ENCODE data around the gene CHMP2A. TPM values are rescaled to one million over a fixed set of nuclear protein-coding genes. Genes with fewer than 3 reads are reported as not detected.

Gene CHMP2A
- total RNA-seq, 4 donors from 2014 or later, result 90.0 to 146 (median 128) TPM

DNA sequence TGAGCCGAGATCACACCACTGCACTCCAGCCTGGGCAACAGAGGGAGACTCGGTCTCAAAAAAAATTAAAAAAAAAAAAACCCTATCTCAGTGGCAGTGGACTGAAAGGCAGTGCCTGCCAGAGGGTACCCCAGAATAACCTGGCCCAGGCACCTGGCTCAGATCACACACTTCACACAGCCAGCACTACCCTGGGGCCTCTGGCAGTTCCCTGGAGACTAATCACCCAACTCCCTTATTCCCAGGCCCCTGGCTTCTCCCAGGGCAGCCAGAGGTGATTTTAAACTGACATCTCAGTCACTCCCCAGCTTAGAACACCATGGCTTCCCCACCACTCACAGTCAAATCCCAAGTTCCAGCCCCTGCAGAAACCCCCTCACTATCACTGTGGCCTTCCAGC, 39.6 kb downstream of the CHMP2A start:
- H3K36me3 ChIP-seq, result peaks cover 0 to 42% (median 12%) of the 10 kb centered on the region in 3 donors
- H3K27me3 ChIP-seq, result no peaks in the 10 kb centered on the region
- no peak for TF ChIP-seq EP300 (IDR thresholded peaks at IDR 0.05)
- TF ChIP-seq, protein P1, sequence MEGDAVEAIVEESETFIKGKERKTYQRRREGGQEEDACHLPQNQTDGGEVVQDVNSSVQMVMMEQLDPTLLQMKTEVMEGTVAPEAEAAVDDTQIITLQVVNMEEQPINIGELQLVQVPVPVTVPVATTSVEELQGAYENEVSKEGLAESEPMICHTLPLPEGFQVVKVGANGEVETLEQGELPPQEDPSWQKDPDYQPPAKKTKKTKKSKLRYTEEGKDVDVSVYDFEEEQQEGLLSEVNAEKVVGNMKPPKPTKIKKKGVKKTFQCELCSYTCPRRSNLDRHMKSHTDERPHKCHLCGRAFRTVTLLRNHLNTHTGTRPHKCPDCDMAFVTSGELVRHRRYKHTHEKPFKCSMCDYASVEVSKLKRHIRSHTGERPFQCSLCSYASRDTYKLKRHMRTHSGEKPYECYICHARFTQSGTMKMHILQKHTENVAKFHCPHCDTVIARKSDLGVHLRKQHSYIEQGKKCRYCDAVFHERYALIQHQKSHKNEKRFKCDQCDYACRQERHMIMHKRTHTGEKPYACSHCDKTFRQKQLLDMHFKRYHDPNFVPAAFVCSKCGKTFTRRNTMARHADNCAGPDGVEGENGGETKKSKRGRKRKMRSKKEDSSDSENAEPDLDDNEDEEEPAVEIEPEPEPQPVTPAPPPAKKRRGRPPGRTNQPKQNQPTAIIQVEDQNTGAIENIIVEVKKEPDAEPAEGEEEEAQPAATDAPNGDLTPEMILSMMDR (IDR thresholded peaks at IDR 0.05), result no peak
- no peak for TF ChIP-seq POLR2A (IDR thresholded peaks at IDR 0.05)
- H3K4me3 ChIP-seq, result no peak overlapping the region
- DNase-seq (ENCODE audit: low spot score in 2 of 2), result no peak
- peaks cover 3 to 58% (median 19%) of the 10 kb centered on the region in 4 donors for H3K4me1 ChIP-seq
- WGBS, 2 donors, result 89 to 95% methylated on average over 2 of the region's 2 CpGs
- no peaks in the 10 kb centered on the region for H3K9me3 ChIP-seq
- H3K27ac ChIP-seq, result no peak overlapping the region

DNA sequence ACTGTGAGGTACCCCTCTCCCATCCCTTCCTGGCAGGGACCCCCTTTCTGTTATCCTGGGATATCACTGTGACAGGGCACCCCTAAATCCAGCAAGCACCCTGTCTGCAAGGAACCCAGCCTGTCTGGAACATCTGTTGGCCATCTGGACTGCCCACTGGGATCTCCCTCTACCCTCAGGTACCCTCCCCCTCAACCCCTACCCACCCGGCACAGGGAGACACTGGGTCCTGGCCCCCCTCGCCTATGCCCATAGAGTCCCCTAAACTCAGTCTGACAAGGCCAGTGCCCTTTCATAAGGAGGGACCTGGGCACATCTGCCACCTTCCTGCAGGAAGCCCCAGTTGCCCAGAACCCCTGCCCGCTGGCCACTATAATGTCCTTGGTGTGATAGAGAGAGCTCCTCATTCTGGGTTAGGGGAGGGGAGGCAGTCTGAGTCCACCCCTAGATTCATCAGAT, 40.3 kb downstream of the CHMP2A start:
- Histone ChIP-seq H3K4me1 (peaks cover 3 to 56% (median 18%) of the 10 kb centered on the region in 4 donors), H3K27ac (peak overlapping the region in 2 of 4 donors; percentile 74), H3K9me3 (no peaks in the 10 kb centered on the region), H3K4me3 (peak overlapping the region; percentile 17 to 50 (median 36)), H3K27me3 (no peaks in the 10 kb centered on the region), H3K36me3 (peaks cover 0 to 42% (median 12%) of the 10 kb centered on the region in 3 donors)
- DNase-seq (ENCODE audit: low spot score in 2 of 2), result no peak
- TF ChIP-seq, protein P1 (IDR thresholded peaks at IDR 0.05), result no peak
- TF ChIP-seq POLR2A (IDR thresholded peaks at IDR 0.05) (no peak), EP300 (IDR thresholded peaks at IDR 0.05) (no peak)
- 73 to 90% methylated on average over 1 to 3 of the region's 3 CpGs for WGBS, 2 donors

DNA sequence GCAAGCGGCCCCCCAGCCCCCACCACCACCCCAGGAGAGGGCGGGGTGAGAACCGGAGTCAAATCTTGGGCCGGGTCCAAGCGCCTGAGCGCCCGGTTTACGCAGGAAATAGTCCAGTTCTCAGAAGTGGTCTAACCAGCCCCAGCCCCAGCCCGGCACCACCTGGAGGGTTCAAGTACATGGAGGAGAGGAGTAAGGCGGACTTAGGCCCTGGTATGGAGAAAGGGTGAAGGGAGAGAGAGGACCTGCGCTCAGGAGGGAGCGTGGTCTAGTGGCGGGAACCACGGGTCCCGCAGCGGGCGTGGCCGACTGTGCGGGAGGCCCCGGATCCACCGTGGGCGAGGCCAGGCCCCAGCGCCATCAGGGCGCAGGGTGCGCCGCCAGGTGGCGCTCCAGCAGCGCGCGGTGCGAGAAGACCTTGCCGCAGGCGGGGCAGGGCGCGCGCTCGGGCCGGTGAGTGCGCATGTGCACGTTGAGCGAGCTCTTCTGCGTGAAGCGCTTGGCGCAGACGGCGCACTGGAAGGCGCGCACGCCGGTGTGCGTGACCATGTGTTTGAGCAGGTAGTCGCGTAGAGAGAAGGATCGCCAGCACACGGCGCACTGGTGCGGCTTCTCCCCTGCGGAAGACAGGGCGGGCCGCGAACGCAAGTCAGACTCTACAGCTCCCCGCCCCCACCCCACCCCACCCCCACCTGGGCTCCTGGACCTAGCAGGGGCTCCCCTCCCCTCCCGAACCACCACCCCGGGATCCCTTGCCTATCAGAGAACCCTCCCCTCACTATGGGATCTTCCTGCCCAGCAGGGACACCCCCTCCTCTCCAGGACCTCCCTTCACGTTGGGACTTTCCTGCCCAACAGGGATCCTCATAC, 41.0 kb downstream of the CHMP2A start:
- Histone ChIP-seq H3K4me1 (peaks cover 3 to 56% (median 18%) of the 10 kb centered on the region in 4 donors), H3K27me3 (no peaks in the 10 kb centered on the region), H3K9me3 (no peaks in the 10 kb centered on the region), H3K4me3 (peak overlapping the region; percentile 17 to 50 (median 36)), H3K27ac (peak overlapping the region; percentile 8 to 74 (median 68)), H3K36me3 (peaks cover 0 to 42% (median 12%) of the 10 kb centered on the region in 3 donors)
- DNase-seq (ENCODE audit: low spot score in 2 of 2), result peak; percentile 54 to 64
- TF ChIP-seq, protein P1 (IDR thresholded peaks at IDR 0.05), result peak; percentile 81 to 96 (median 91)
- no peak for TF ChIP-seq EP300 (IDR thresholded peaks at IDR 0.05)
- 20 to 24% methylated on average over 62 to 65 of the region's 66 CpGs for WGBS, 2 donors

DNA sequence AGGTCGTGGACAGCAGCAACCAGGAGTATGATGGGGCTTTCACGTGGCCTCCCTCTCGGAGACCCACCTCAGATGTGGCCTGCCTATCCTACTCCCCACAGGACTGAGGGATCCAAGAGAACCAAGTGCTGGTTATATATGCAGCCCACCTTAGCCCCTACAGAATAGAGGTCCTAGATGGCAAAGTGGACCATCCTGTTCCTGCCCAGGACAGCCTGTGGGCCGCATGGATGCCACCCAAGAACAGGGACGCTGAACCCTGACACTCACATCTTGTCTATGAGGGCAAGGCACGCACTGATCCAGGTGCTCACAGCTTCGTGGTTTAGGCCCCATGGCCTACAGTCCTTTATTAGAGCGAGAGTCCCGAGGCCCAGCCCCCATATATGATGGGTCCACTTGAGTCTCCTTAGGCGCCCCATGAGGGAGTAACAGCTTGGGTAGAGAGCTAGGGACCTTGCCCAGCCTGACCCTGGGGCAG, 41.7 kb downstream of the CHMP2A start:
- DNase-seq (ENCODE audit: low spot score in 2 of 2), result no peak
- peaks cover 3 to 49% (median 11%) of the 10 kb centered on the region in 4 donors for H3K4me1 ChIP-seq
- 82 to 85% methylated on average over 10 of the region's 10 CpGs for WGBS, 2 donors
- H3K27me3 ChIP-seq, result no peaks in the 10 kb centered on the region
- H3K27ac ChIP-seq, result peak overlapping the region in 3 of 4 donors; percentile 62 to 74 (median 74)
- peak overlapping the region in 1 of 4 donors; percentile 46 for H3K4me3 ChIP-seq
- H3K9me3 ChIP-seq, result no peaks in the 10 kb centered on the region
- peaks cover 0 to 42% (median 12%) of the 10 kb centered on the region in 3 donors for H3K36me3 ChIP-seq
- TF ChIP-seq EP300 (IDR thresholded peaks at IDR 0.05) (no peak), POLR2A (IDR thresholded peaks at IDR 0.05) (no peak)
- TF ChIP-seq, protein P1 (IDR thresholded peaks at IDR 0.05), result no peak
